ENCODE data around the gene XYLB.
"Not testable (repeated sequence)": the region's sequence is repeated elsewhere in the genome, so short reads cannot be mapped to it uniquely, and the experiment has no call there.

XYLB gene

GRCh38 chr3:38401246-38401962 lies 54.8 kb downstream of the XYLB start:
- DNase-seq, result no peak

- DNase-seq, result no peak
These were observed 57.7 kb downstream of the XYLB start for GRCh38 chr3:38404286-38404685.

GRCh38 chr3:38411591-38411990 lies 65.0 kb downstream of the XYLB start:
- DNase-seq, result no peak

GRCh38 chr3:38420758-38421157 lies 74.2 kb downstream of the XYLB start:
- not testable (repeated sequence) for DNase-seq

GRCh38 chr3:38421679-38422336 lies 75.2 kb downstream of the XYLB start:
- no peak for DNase-seq

GRCh38 chr3:38426798-38427426 lies 80.3 kb downstream of the XYLB start:
- DNase-seq, result not testable (repeated sequence)

GRCh38 chr3:38432871-38433658 lies 86.5 kb downstream of the XYLB start:
- DNase-seq, result not testable (repeated sequence)

- DNase-seq, result not testable (repeated sequence)
These were observed 87.1 kb downstream of the XYLB start for GRCh38 chr3:38433661-38434060.

GRCh38 chr3:38438436-38439069 lies 92.0 kb downstream of the XYLB start:
- not testable (repeated sequence) for DNase-seq

- not testable (repeated sequence) for DNase-seq
These were observed 96.6 kb downstream of the XYLB start for GRCh38 chr3:38443205-38443604.

- DNase-seq, result no peak
These were observed 99.6 kb downstream of the XYLB start for GRCh38 chr3:38446085-38446686.

- DNase-seq, result no peak
These were observed 100.2 kb downstream of the XYLB start for GRCh38 chr3:38446812-38447211.

GRCh38 chr3:38450853-38451252 lies 104.3 kb downstream of the XYLB start:
- no peak for DNase-seq

- DNase-seq, result peak; percentile 66
These were observed 106.7 kb downstream of the XYLB start, which contains the start of gene ACVR2B for GRCh38 chr3:38453075-38453912. Gene ACVR2B (plus strand): TSS chr3:38453890. CDS start chr3:38454323, 433 bp downstream.

- no peak for DNase-seq
These were observed 107.3 kb downstream of the XYLB start for GRCh38 chr3:38453913-38454177.

GRCh38 chr3:38454178-38454883 lies 107.7 kb downstream of the XYLB start:
- peak; percentile 9 for DNase-seq

GRCh38 chr3:38454884-38455638 lies 108.5 kb downstream of the XYLB start:
- peak; percentile 32 for DNase-seq

GRCh38 chr3:38455639-38456430 lies 109.2 kb downstream of the XYLB start:
- no peak for DNase-seq

All from stimulated activated CD4-positive, alpha-beta T cell treated with anti-CD3 and anti-CD28 coated beads, Interleukin-1b, Interleukin-23, amount 100 ng/mL, for 48 hours (primary cell).